ENCODE data around the gene PON2.

The PON2 gene

GRCh38 chr7:95405800-95406199 lies 29.0 kb downstream of the PON2 start (continued):
- TF ChIP-seq, protein P1, sequence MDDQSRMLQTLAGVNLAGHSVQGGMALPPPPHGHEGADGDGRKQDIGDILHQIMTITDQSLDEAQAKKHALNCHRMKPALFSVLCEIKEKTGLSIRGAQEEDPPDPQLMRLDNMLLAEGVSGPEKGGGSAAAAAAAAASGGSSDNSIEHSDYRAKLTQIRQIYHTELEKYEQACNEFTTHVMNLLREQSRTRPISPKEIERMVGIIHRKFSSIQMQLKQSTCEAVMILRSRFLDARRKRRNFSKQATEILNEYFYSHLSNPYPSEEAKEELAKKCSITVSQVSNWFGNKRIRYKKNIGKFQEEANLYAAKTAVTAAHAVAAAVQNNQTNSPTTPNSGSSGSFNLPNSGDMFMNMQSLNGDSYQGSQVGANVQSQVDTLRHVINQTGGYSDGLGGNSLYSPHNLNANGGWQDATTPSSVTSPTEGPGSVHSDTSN (CRISPR knock-in tag; IDR thresholded peaks at IDR 0.05) = no peak
- no peak for TF ChIP-seq ZSCAN23 (tag by site-specific recombination; IDR thresholded peaks at IDR 0.05)
- TF ChIP-seq ZNF24 (tag by site-specific recombination; IDR thresholded peaks at IDR 0.05) = no peak
- no peak for TF ChIP-seq ZFP69B (tag by site-specific recombination; IDR thresholded peaks at IDR 0.05)

DNA sequence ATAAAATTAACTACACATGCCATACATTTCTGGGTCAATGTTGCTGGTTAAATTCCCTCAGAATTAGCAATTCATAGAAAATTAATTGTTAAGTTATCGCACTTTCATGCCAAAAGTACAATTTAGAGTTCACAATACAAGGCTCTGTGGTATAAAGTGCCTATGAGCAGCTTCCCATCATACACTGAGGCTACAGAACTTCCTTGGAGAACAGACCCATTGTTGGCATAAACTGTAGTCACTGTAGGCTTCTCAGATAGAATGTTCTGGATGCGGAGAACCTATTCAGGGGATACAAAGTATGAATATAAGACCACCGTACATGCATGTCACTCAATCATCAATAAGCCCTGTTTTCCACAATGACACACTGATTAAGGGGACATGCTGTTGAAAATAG lies 29.6 kb downstream of the PON2 start:
- H3K9me3 ChIP-seq (ENCODE audit: control insufficient read depth, insufficient read depth, low read depth, low read length) = no peaks in the 10 kb centered on the region
- H3K4me1 ChIP-seq (ENCODE audit: control insufficient read depth, insufficient read depth, low read length) = no peaks in the 10 kb centered on the region
- no peak overlapping the region for H3K27ac ChIP-seq (ENCODE audit: extremely low read depth, low read depth, low read length)
- no peak overlapping the region for H3K4me3 ChIP-seq (ENCODE audit: low read depth, low read length)
- CTCF ChIA-PET = no interaction called here
- POLR2A ChIA-PET = no interaction called here
- TF ChIP-seq KLF16 (tag by site-specific recombination; IDR thresholded peaks at IDR 0.05) = no peak
- no peak for TF ChIP-seq ZNF747 (tag by site-specific recombination; IDR thresholded peaks at IDR 0.05)
- no peak for TF ChIP-seq ZNF138 (tag by site-specific recombination; IDR thresholded peaks at IDR 0.05; ENCODE audit: borderline replicate concordance)
- no peak for TF ChIP-seq ZNF157 (tag by site-specific recombination; IDR thresholded peaks at IDR 0.05)
- TF ChIP-seq SCRT2 (tag by site-specific recombination; IDR thresholded peaks at IDR 0.05) = no peak
- TF ChIP-seq ZFHX2 (tag by site-specific recombination; conservative IDR thresholded peaks at IDR 0.05) = no peak
- TF ChIP-seq ZNF664 (tag by site-specific recombination; IDR thresholded peaks at IDR 0.05) = no peak
- TF ChIP-seq ZFP69B (tag by site-specific recombination; IDR thresholded peaks at IDR 0.05) = no peak
- TF ChIP-seq ZNF621 (tag by site-specific recombination; IDR thresholded peaks at IDR 0.05) = no peak
- TF ChIP-seq, protein P2, sequence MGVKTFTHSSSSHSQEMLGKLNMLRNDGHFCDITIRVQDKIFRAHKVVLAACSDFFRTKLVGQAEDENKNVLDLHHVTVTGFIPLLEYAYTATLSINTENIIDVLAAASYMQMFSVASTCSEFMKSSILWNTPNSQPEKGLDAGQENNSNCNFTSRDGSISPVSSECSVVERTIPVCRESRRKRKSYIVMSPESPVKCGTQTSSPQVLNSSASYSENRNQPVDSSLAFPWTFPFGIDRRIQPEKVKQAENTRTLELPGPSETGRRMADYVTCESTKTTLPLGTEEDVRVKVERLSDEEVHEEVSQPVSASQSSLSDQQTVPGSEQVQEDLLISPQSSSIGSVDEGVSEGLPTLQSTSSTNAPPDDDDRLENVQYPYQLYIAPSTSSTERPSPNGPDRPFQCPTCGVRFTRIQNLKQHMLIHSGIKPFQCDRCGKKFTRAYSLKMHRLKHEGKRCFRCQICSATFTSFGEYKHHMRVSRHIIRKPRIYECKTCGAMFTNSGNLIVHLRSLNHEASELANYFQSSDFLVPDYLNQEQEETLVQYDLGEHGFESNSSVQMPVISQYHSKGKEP (tag by site-specific recombination; IDR thresholded peaks at IDR 0.05) = no peak
- no peak for TF ChIP-seq TCF7L2 (IDR thresholded peaks at IDR 0.05; ENCODE audit: borderline replicate concordance, low read depth, low read length)
- no peak for TF ChIP-seq ZNF585B (tag by site-specific recombination; IDR thresholded peaks at IDR 0.05)
- TF ChIP-seq GLI2 (tag by site-specific recombination; IDR thresholded peaks at IDR 0.05; ENCODE audit: borderline replicate concordance, low read depth) = no peak
- no peak for TF ChIP-seq ZNF473 (tag by site-specific recombination; IDR thresholded peaks at IDR 0.05)
- TF ChIP-seq YY2 (tag by site-specific recombination; IDR thresholded peaks at IDR 0.05) = no peak
- no peak for TF ChIP-seq PATZ1 (tag by site-specific recombination; IDR thresholded peaks at IDR 0.05)
- no peak for TF ChIP-seq ZNF155 (tag by site-specific recombination; IDR thresholded peaks at IDR 0.05)
- H3K36me3 ChIP-seq (ENCODE audit: control insufficient read depth in 2 of 2, insufficient read depth in 1 of 2, low read length in 2 of 2) = peaks cover 3 to 30% of the 10 kb centered on the region in 2 experiments

- Histone ChIP-seq H3K9me3 (ENCODE audit: control insufficient read depth, insufficient read depth, low read depth, low read length) (no peaks in the 10 kb centered on the region), H3K4me1 (ENCODE audit: control insufficient read depth, insufficient read depth, low read length) (no peaks in the 10 kb centered on the region), H3K27ac (ENCODE audit: extremely low read depth, low read depth, low read length) (no peak overlapping the region), H3K36me3 (ENCODE audit: control insufficient read depth in 2 of 2, insufficient read depth in 1 of 2, low read length in 2 of 2) (peaks cover 3 to 25% of the 10 kb centered on the region in 2 experiments), H3K4me3 (ENCODE audit: low read depth, low read length) (no peak overlapping the region)
- CTCF ChIA-PET = interaction anchor here (0.7 kb wide), 1 partner anchor 1126 kb away, joined by 3 read pairs; no protein-coding TSS in a partner anchor
- POLR2A ChIA-PET = no interaction called here
- no peak for TF ChIP-seq ZNF843 (tag by site-specific recombination; IDR thresholded peaks at IDR 0.05)
- TF ChIP-seq ZNF2 (tag by site-specific recombination; IDR thresholded peaks at IDR 0.05) = no peak
- TF ChIP-seq ZNF514 (tag by site-specific recombination; IDR thresholded peaks at IDR 0.05) = no peak
- TF ChIP-seq SP2 (tag by site-specific recombination; IDR thresholded peaks at IDR 0.05) = no peak
Observed at GRCh38 chr7:95404316-95404865, 30.4 kb downstream of the PON2 start.
